SK-N-SH treated with all-trans-retinoic acid at 6 μM for 48 hours (cell line): ENCODE measurements around the gene NYAP1.
A peak's percentile ranks its signal among the peaks of the same experiment; 100 is the strongest.

Source experiments
- ATAC-seq: fragments of 200-7000 bp; cut with Tn5 transposase; 3 replicates; pipeline ENCODE4 v1.9.1; 2020; ENCODE audit warnings: mild to moderate bottlenecking, moderate library complexity
- ARNTL ChIP-seq: fragments of 450-650 bp; formaldehyde crosslinking; IDR thresholded peaks from 2 replicates; pipeline ENCODE4 v1.5.0; 2020; ENCODE audit warnings: low read depth, mild to moderate bottlenecking, moderate library complexity, borderline replicate concordance
- BACH2 ChIP-seq: fragments of 250-450 bp; sonication (Bioruptor Pico); IDR thresholded peaks from 2 replicates; pipeline ENCODE4 v1.9.0; 2021; ENCODE audit warnings: mild to moderate bottlenecking, borderline replicate concordance
- CSDC2 ChIP-seq: fragments of 250-450 bp; sonication (Bioruptor Pico); IDR thresholded peaks from 2 replicates; pipeline ENCODE4 v1.5.0; 2020; ENCODE audit warnings: mild to moderate bottlenecking, moderate library complexity
- GLIS3 ChIP-seq: fragments of 250-450 bp; sonication (Bioruptor Pico); IDR thresholded peaks from 2 replicates; pipeline ENCODE4 v1.5.0; 2020; ENCODE audit warnings: mild to moderate bottlenecking, moderate library complexity
- ISL1 ChIP-seq: fragments of 250-450 bp; sonication (Bioruptor Pico); IDR thresholded peaks from 2 replicates; pipeline ENCODE4 v2.1.2; 2022; ENCODE audit warnings: mild to moderate bottlenecking, moderate library complexity
- OSR1 ChIP-seq: fragments of 250-450 bp; sonication (Bioruptor Pico); IDR thresholded peaks from 2 replicates; pipeline ENCODE4 v1.8.0; 2022; ENCODE audit warnings: moderate library complexity, mild to moderate bottlenecking, inconsistent platforms
- RARB ChIP-seq: fragments of 250-450 bp; sonication (Bioruptor Pico); IDR thresholded peaks from 2 replicates; pipeline ENCODE4 v1.8.0; 2021; ENCODE audit warnings: mild to moderate bottlenecking, moderate library complexity
- SNAI2 ChIP-seq: fragments of 250-450 bp; sonication (Bioruptor Pico); IDR thresholded peaks from 2 replicates; pipeline ENCODE4 v1.5.0; 2020; ENCODE audit warnings: mild to moderate bottlenecking, moderate library complexity
- TCF4 ChIP-seq: fragments of 250-450 bp; sonication (Bioruptor Pico); IDR thresholded peaks from 2 replicates; pipeline ENCODE4 v1.8.0; 2021; ENCODE audit warnings: mild to moderate bottlenecking, moderate library complexity, borderline replicate concordance
- TOX ChIP-seq: fragments of 250-450 bp; sonication (Bioruptor Pico); IDR thresholded peaks from 2 replicates; pipeline ENCODE4 v1.8.0; 2021; ENCODE audit warnings: mild to moderate bottlenecking, moderate library complexity, borderline replicate concordance
- ZC3H10 ChIP-seq: fragments of 250-450 bp; sonication (Bioruptor Pico); IDR thresholded peaks from 2 replicates; pipeline ENCODE4 v1.5.1; 2021; ENCODE audit warnings: mild to moderate bottlenecking, moderate library complexity
- ZFP3 ChIP-seq: fragments of 250-450 bp; sonication (Bioruptor Pico); IDR thresholded peaks from 2 replicates; pipeline ENCODE4 v1.5.0; 2020; ENCODE audit warnings: mild to moderate bottlenecking, moderate library complexity
- ZNF70 ChIP-seq: fragments of 450-650 bp; formaldehyde crosslinking; IDR thresholded peaks from 2 replicates; pipeline ENCODE4 v1.5.0; 2020; ENCODE audit warnings: mild to moderate bottlenecking, moderate library complexity
- ZNF8 ChIP-seq: fragments of 450-650 bp; formaldehyde crosslinking; IDR thresholded peaks from 2 replicates; pipeline ENCODE4 v1.5.0; 2020; ENCODE audit warnings: mild to moderate bottlenecking, moderate library complexity
- TF ChIP-seq, protein P1 (sequence below): fragments of 250-450 bp; sonication (Bioruptor Pico); IDR thresholded peaks from 2 replicates; pipeline ENCODE4 v1.8.0; 2021; ENCODE audit warnings: low read depth, mild to moderate bottlenecking, moderate library complexity, borderline replicate concordance
- TF ChIP-seq, protein P2 (sequence below): fragments of 250-450 bp; sonication (Bioruptor Pico); IDR thresholded peaks from 2 replicates; pipeline ENCODE4 v1.5.0; 2020; ENCODE audit warnings: mild to moderate bottlenecking, moderate library complexity
- TF ChIP-seq, protein P3 (sequence below): fragments of 250-450 bp; sonication (Bioruptor Pico); IDR thresholded peaks from 2 replicates; pipeline ENCODE4 v1.5.1; 2020; ENCODE audit warnings: low read depth, mild to moderate bottlenecking, moderate library complexity

Gene NYAP1

DNA sequence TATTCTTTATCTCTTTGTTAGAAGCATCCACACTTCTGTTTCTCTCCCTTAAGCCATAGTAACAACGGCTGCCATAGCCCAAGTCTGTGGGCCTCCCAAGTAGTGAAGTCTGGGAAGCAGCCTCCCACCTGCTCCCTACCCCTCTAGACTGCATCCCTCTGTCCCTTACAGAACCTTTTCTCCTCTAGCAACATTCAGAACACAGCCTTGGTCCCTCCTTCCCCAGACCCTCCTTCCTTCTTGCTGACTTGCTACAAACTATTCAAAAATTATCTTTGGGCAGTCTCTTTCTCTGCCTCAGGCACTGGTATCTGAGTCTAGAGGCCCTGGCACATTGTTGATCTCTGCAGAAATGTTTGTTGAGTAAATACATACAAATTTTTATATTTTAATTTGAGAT lies 2.3 kb upstream of the NYAP1 start:
- no peak for ATAC-seq
- no peak for TF ChIP-seq TCF4 (CRISPR knock-in tag)
- TF ChIP-seq GLIS3 (CRISPR knock-in tag): no peak
- TF ChIP-seq, protein P1, sequence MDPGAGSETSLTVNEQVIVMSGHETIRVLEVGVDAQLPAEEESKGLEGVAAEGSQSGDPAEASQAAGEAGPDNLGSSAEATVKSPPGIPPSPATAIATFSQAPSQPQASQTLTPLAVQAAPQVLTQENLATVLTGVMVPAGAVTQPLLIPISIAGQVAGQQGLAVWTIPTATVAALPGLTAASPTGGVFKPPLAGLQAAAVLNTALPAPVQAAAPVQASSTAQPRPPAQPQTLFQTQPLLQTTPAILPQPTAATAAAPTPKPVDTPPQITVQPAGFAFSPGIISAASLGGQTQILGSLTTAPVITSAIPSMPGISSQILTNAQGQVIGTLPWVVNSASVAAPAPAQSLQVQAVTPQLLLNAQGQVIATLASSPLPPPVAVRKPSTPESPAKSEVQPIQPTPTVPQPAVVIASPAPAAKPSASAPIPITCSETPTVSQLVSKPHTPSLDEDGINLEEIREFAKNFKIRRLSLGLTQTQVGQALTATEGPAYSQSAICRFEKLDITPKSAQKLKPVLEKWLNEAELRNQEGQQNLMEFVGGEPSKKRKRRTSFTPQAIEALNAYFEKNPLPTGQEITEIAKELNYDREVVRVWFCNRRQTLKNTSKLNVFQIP (CRISPR knock-in tag): no peak
- TF ChIP-seq, all 23 proteins: peak for 0

DNA sequence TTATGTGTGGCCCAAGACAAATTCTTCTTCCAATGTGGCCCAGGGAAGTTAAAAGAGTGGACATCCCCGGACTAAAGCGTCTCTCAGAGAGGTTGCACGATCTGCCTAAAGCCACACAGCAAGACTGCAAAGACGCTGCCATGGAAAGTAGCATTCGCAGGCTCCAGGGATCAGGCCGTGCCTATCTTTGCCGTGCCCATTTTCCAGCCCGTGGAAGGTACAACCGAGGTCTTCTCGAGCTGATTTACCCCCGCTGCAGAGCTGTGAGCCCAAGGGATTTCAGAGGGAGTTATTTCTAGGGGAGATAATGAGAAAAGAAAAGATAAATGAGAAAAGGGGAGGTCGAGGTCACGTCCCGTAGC lies 1.0 kb upstream of the NYAP1 start:
- ATAC-seq: no peak
- TF ChIP-seq ISL1 (CRISPR knock-in tag): no peak
- no peak for TF ChIP-seq ARNTL (CRISPR knock-in tag)

DNA sequence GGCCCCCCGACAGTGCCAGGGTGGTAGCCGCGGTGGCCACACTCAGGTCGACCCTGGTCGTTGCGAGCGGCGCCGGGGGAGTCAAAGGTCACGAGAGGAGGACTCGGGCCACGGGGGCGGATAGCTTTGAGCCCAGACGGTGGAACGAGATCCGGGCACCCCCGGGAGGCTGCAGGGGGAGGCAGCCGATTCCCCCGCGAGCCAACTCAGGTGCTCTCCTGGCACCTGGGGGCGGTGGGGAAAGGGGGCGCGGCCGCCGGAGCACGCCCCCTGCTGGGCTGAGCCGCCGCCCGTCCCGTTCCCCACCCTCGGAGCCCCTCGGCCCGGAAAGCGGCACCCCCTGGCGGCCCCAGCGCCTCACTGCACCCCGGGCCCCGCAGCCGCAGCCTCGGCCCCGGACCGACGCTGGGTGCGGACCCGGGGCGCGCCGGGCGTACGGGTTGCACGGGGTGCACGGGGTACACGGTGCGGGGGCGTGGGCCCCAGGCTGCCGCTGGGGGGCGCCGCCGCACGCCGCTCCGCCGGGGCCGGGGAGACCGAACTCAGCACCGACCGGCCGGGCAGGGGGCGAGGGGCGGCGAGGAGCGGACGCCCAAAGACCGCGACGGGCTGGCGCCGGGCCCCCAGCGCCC lies 521 bp upstream of the NYAP1 start:
- TF ChIP-seq, protein P2, sequence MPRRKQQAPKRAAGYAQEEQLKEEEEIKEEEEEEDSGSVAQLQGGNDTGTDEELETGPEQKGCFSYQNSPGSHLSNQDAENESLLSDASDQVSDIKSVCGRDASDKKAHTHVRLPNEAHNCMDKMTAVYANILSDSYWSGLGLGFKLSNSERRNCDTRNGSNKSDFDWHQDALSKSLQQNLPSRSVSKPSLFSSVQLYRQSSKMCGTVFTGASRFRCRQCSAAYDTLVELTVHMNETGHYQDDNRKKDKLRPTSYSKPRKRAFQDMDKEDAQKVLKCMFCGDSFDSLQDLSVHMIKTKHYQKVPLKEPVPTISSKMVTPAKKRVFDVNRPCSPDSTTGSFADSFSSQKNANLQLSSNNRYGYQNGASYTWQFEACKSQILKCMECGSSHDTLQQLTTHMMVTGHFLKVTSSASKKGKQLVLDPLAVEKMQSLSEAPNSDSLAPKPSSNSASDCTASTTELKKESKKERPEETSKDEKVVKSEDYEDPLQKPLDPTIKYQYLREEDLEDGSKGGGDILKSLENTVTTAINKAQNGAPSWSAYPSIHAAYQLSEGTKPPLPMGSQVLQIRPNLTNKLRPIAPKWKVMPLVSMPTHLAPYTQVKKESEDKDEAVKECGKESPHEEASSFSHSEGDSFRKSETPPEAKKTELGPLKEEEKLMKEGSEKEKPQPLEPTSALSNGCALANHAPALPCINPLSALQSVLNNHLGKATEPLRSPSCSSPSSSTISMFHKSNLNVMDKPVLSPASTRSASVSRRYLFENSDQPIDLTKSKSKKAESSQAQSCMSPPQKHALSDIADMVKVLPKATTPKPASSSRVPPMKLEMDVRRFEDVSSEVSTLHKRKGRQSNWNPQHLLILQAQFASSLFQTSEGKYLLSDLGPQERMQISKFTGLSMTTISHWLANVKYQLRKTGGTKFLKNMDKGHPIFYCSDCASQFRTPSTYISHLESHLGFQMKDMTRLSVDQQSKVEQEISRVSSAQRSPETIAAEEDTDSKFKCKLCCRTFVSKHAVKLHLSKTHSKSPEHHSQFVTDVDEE (CRISPR knock-in tag): peak; percentile 49; the same call in 1 of the 2 replicates
- TF ChIP-seq OSR1 (CRISPR knock-in tag) (no peak), ZFP3 (CRISPR knock-in tag) (peak; percentile 30; the same call in 1 of the 2 replicates), SNAI2 (0 out of 2 replicates have a peak, but pooled peaks have one; percentile 30)
- peak; percentile 52 for ATAC-seq

DNA sequence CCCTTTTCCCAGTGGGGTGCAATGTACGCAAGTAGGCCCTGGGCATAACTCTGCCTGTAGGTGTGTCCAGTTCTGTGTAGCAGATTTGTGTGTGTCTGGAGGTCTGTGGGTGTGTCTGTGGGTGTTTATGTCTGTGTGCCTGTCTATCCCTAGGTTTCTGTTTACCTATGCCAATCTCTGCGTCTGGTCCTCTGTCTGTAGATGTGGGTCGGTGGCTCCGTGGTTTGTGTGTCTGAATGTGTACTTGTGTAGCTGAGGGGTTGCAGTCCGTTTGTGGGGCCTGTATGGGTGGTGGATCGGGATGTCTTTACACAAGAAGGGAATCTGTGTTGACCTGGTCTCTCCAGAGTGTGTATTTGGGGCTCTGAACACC lies 932 bp downstream of the NYAP1 start:
- ATAC-seq: peak; percentile 1; the same call in 2 of the 3 replicates
- no peak for TF ChIP-seq BACH2 (CRISPR knock-in tag)
- TF ChIP-seq, protein P3, sequence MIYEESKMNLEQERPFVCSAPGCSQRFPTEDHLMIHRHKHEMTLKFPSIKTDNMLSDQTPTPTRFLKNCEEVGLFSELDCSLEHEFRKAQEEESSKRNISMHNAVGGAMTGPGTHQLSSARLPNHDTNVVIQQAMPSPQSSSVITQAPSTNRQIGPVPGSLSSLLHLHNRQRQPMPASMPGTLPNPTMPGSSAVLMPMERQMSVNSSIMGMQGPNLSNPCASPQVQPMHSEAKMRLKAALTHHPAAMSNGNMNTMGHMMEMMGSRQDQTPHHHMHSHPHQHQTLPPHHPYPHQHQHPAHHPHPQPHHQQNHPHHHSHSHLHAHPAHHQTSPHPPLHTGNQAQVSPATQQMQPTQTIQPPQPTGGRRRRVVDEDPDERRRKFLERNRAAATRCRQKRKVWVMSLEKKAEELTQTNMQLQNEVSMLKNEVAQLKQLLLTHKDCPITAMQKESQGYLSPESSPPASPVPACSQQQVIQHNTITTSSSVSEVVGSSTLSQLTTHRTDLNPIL (CRISPR knock-in tag): no peak
- no peak for TF ChIP-seq ISL1 (CRISPR knock-in tag)
- TF ChIP-seq ZC3H10 (CRISPR knock-in tag): no peak
- no peak for TF ChIP-seq ZNF8 (CRISPR knock-in tag)
- TF ChIP-seq CSDC2 (CRISPR knock-in tag): no peak
- TF ChIP-seq, all 23 proteins: peak for 0

DNA sequence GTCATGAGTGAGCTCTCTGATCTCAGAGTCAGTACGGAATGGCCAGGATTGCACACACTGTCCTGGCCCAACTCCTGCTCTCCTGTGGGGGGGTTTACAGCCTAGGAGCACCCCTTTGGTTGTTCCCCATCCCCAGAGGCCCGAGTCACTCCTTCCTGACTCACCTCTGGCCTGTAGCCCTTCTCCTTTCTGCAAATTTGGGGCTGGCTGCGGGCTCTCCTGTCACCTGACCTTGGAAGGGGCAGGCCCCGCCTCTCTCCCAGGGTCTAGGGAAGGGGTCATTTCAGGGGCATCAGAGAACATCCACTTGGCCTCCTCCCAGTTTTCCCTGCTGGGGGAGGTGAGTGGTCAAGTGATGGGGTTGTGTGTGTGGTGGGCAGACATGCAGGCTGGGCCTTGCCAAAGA lies 1.7 kb downstream of the NYAP1 start:
- no peak for ATAC-seq
- TF ChIP-seq, protein P2 (CRISPR knock-in tag): no peak

DNA sequence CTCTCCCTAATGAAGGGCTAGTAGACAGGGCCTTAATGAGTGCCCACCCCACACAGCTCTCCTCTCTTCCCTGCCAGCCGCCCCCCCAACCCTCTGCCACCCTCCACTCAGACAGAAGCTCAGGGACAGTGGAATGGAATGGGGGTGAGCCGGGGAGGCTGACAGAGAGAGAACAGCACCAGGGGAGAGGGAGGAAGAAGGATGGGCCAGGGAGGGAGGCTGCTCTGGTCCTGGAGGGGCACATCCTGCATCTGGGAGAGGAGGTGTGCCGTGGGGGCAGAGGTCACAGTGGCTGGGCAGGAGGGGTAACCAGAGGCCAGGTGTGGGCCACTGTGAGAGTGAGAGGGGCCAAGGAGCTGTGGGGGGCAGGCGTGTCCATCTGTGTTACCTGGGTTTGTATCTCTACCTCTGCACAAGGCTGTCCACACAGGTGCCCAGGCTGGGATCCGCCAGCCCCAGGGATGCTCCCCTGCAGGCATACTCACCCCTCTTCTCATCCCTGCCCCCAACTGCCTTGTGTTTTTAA lies 2.4 kb downstream of the NYAP1 start:
- no peak for ATAC-seq
- no peak for TF ChIP-seq ZFP3 (CRISPR knock-in tag)
- TF ChIP-seq, protein P1 (CRISPR knock-in tag): no peak
- TF ChIP-seq RARB (CRISPR knock-in tag): no peak
- no peak for TF ChIP-seq OSR1 (CRISPR knock-in tag)
- TF ChIP-seq ZC3H10 (CRISPR knock-in tag): no peak
- TF ChIP-seq, protein P3 (CRISPR knock-in tag): no peak
- TF ChIP-seq CSDC2 (CRISPR knock-in tag): no peak
- TF ChIP-seq TOX (CRISPR knock-in tag): no peak
- TF ChIP-seq ZNF70 (CRISPR knock-in tag): no peak
- no peak for TF ChIP-seq BACH2 (CRISPR knock-in tag)
- TF ChIP-seq ZNF8 (CRISPR knock-in tag): no peak
